ENCODE data around the gene C16orf92.
A peak's percentile ranks its signal among the peaks of the same experiment; 100 is the strongest.
"Not testable (repeated sequence)": the region's sequence is repeated elsewhere in the genome, so short reads cannot be mapped to it uniquely, and the experiment has no call there.

Gene C16orf92

GRCh38 chr16:30005341-30006094 lies 17.5 kb upstream of the C16orf92 start:
- DNase-seq (ENCODE audit: low read depth) = peak; percentile 21

- no peak for DNase-seq (ENCODE audit: low read depth)
These were observed 16.9 kb upstream of the C16orf92 start for GRCh38 chr16:30006095-30006473.

- DNase-seq (ENCODE audit: low read depth) = no peak
These were observed 16.2 kb upstream of the C16orf92 start for GRCh38 chr16:30006659-30007377.

- no peak for DNase-seq (ENCODE audit: low read depth)
These were observed 15.6 kb upstream of the C16orf92 start for GRCh38 chr16:30007378-30007895.

- DNase-seq (ENCODE audit: low read depth) = no peak
These were observed 13.7 kb upstream of the C16orf92 start for GRCh38 chr16:30009085-30009862.

- no peak for DNase-seq (ENCODE audit: low read depth)
These were observed 12.8 kb upstream of the C16orf92 start for GRCh38 chr16:30009990-30010843.

GRCh38 chr16:30010844-30011713 lies 11.9 kb upstream of the C16orf92 start, which contains the start of gene DOC2A:
Gene DOC2A, minus strand, starts transcription at chr16:30011027. Its CDS starts 805 bp downstream, at chr16:30010222.
- no peak for DNase-seq (ENCODE audit: low read depth)

- DNase-seq (ENCODE audit: low read depth) = no peak
These were observed 11.1 kb upstream of the C16orf92 start for GRCh38 chr16:30011714-30012504.

- not testable (repeated sequence) for DNase-seq (ENCODE audit: low read depth)
These were observed 10.4 kb upstream of the C16orf92 start for GRCh38 chr16:30012598-30012997.

- DNase-seq (ENCODE audit: low read depth) = not testable (repeated sequence)
These were observed 7.5 kb upstream of the C16orf92 start for GRCh38 chr16:30015450-30015849.

- DNase-seq (ENCODE audit: low read depth) = no peak
These were observed 6.3 kb upstream of the C16orf92 start for GRCh38 chr16:30016555-30017276.

GRCh38 chr16:30017277-30017656 lies 5.7 kb upstream of the C16orf92 start:
- DNase-seq (ENCODE audit: low read depth) = no peak

GRCh38 chr16:30017937-30018336 lies 5.1 kb upstream of the C16orf92 start:
- DNase-seq (ENCODE audit: low read depth) = not testable (repeated sequence)

GRCh38 chr16:30018731-30019158 lies 4.3 kb upstream of the C16orf92 start:
- DNase-seq (ENCODE audit: low read depth) = no peak

GRCh38 chr16:30023586-30023985 lies 588 bp downstream of the C16orf92 start:
- DNase-seq (ENCODE audit: low read depth) = no peak

- DNase-seq (ENCODE audit: low read depth) = no peak
These were observed 1.5 kb downstream of the C16orf92 start for GRCh38 chr16:30024451-30024850.

GRCh38 chr16:30025156-30025555 lies 2.2 kb downstream of the C16orf92 start:
- DNase-seq (ENCODE audit: low read depth) = no peak

GRCh38 chr16:30025574-30025973 lies 2.6 kb downstream of the C16orf92 start:
- no peak for DNase-seq (ENCODE audit: low read depth)

GRCh38 chr16:30026449-30026848 lies 3.5 kb downstream of the C16orf92 start:
- DNase-seq (ENCODE audit: low read depth) = no peak

Measured in T follicular helper cell (primary cell).